Measurements from ENCODE around the gene KLHL2.
"Not testable (repeated sequence)": the region's sequence is repeated elsewhere in the genome, so short reads cannot be mapped to it uniquely, and the experiment has no call there.

KLHL2 gene

DNA sequence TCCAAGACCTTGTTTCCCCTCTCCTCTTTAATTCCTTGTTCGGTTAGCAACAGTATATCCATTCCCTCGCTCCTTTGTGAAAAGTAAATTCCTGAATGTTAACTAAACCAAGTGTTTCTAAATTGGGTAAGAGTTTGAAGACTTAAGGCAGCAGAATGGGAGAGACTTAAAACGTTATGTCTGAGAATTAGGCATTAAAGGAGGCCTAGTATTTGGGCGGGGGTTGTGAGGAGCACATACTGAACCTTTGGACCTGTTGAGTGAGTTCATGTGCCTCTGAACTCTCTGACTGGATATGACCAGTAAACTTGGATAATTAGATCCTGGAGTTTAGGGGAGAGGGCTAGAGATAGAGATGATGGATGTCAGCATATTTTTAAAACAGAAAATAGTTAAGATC is 121.3 kb downstream of the KLHL2 start:
- no peak for DNase-seq (ENCODE audit: low spot score)

DNA sequence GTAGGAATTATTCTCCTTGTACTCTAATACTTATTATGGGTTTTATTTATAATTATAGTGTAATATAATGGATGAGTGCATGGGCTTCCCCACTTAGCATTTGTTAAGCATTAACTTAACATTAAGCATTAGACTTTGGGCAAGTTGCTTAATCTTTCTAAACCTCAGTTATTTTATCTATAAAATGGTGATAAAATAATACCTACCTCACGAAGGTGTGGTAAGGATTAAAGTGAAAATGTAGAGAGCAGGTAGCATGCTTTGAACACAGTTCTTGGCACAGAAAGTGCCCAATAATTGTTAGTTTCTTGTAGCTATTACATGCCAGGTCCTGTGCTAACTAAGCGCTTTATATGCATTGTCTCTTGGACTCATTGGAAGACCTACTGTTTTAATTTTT is 122.7 kb downstream of the KLHL2 start:
- no peak for DNase-seq (ENCODE audit: low spot score)

DNA sequence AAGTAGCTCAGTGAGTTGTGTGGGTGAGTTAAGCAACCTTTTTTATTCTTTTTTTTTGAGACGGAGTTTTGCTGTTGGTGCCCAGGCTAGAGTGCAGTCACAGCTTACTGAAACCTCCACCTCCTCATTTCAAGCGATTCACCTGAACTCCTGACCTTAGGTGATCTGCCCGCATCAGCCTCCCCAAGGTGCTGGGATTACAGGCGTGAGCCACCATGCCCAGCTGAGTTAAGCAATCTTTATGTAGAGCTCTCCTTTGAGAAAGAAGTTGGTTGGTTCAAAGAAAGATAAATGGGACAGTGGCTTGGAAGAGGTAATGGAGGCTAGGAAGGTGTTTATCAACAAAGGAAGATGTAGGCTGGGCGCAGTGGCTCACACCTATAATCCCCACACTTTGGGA is 123.3 kb downstream of the KLHL2 start:
- DNase-seq (ENCODE audit: low spot score), result no peak

DNA sequence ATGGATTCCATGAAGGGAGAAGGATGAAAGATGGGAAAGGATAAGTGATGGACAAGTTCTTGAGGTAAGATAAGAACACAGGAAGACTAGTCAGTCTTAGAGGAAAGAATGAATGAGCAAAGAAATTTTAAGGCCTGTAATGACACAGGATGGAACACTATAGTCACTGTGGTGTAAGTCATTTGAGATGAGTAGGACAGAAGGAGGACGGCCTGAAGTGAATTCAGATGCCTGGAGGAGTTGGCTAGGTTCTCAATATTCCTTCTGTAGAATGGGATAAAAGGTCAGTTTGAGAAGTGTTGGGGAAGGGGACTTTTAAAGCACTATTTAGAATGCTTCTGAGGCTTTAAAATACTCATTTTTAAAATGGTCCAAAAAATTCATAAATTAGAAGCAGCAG is 124.0 kb downstream of the KLHL2 start:
- no peak for DNase-seq (ENCODE audit: low spot score)

DNA sequence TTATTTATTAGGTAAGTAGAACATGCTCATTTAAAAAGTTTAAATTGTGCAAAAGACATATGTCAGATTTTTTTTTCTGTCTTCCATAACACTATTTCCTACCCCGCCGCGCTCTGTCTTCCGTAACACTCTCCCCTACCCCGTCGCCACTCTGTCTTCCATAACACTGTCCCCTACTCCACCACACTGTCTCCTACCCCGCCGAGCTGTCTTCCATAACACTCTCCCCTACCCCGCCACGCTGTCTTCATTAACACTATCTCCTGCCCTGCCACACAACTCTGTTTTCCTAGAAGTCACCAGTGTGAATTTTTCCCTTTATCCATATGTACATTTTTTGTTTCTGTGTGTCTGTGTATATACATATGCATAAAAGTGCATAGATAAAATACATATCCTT is 124.5 kb downstream of the KLHL2 start:
- no peak for DNase-seq (ENCODE audit: low spot score)

DNA sequence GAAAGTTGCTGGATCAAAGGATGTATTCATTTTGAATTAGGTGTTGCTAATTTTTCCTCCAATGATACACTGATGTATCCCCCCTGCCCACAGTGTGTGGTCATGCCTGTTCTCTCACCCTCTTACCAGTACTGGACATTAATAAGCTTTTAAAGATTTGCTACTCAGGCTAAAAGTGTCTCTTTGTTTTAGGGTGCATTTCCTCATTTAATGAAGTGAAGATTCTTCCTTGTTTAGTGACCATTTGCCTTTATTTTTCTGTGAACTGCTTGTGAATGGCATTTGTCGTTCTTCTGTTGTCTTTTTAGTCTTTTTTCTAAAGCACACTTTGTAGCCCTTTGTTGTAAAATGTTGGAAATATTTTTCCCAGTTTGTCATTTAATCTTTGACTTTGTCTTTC is 125.1 kb downstream of the KLHL2 start:
- no peak for DNase-seq (ENCODE audit: low spot score)

DNA sequence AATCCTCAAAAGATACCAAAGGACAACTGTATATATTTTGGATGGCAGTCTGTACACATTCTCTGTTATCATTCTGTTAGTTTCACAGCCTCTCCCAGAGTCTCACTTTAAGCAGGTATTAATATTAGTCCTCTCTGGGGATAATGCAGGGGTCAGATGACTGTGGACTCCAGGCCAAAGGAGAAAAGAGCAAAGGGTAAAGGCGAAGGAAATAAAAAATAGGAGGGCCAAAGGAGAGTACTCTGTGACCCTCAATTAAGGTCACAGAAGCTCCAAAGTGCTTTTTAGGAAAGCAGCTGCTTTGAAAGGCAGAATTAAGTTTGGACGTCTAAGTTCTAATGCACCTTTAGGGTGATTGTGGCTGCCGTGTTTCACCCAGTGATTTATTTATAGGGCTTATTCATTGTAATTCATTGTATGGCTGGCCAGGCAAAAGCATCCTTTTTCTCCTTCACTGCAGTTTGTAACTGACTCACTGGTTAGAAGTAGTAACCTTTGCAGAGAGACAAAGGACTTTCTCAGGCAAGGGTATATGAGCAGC is 127.9 kb downstream of the KLHL2 start:
- DNase-seq (ENCODE audit: low spot score), result no peak

DNA sequence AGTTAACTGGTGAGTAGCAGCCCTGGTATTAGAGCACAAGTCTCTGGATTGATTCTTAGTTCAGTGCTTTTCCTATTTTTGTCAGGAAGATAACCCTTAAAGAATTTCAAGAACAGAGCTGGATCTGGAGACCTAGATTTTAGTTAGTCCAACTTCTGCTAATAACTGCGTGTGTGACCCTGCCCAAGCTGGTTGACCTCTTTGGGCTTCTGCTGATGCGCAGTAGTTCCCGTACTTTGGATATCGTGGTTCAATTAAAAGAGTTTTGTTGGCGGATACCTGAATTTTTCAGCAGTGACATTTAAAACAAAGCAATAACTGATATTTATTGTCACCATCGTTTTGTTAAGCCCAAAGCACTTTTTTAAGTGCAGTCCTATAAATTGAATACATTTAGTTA is 129.4 kb downstream of the KLHL2 start:
- no peak for DNase-seq (ENCODE audit: low spot score)

DNA sequence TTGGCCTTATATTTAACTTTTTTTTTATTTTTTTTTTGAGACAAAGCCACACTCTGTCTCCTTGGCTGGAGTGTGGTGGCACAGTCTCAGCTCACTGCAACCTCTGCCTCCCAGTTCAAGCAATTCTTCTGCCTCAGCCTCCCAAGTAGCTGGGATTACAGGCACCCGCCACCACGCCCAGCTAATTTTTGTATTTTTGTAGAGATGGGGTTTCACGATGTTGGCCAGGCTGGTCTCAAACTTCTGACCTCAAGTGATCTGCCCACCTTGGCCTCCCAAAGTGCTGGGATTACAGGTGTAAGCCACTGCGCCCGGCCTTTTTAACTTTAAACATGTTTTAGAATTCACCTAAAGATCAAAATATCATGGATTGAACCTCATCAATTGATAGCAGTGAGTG is 135.0 kb downstream of the KLHL2 start:
- not testable (repeated sequence) for DNase-seq (ENCODE audit: low spot score)

DNA sequence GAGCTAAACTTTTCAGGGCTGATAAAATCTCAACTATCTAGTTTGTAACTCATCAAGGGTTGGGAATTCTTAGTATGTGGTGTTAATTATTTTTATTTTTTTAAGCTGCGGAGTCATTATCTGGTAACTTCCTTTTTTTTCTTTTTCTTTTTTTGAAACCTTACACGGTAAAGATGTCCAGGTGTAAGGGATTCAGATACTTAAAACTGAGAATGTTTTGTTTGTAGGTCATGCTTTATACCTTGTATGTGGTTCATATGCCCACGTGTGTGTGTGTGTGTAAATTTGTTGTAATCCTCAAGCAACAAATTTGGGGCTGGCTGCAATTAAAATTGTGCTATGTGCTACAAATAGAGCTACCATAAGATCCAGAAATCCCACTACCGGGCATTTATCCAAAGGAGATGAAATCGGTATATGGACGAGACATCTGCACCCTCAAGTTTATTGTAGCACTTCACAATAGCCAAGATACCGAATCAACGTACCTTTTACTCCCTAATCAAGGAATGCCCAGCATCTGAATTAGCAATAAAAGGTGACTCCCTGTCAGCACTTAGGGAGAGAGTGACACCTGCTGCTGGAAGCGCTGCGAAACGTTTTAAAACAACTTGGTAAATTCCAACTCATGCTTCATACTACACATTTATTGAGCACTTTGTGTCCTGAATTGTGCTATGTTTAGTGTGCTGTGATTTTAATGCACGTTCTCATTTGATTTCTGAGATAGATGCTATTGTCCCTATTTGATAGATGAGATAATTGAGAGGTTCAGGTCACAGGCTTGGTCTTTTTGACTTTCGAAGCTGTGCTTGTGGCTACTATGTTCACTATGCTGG is 136.2 kb downstream of the KLHL2 start:
- DNase-seq (ENCODE audit: low spot score), result no peak

GRCh38 chr4:165345666-165346417 is 138.5 kb downstream of the KLHL2 start:
- DNase-seq (ENCODE audit: low spot score), result no peak

GRCh38 chr4:165347647-165348569 is 140.5 kb downstream of the KLHL2 start:
- DNase-seq (ENCODE audit: low spot score), result no peak

- DNase-seq (ENCODE audit: low spot score), result no peak
Observed at GRCh38 chr4:165351359-165352130, 144.2 kb downstream of the KLHL2 start.

- DNase-seq (ENCODE audit: low spot score), result peak; percentile 23
Observed at GRCh38 chr4:165355900-165356300, 148.5 kb downstream of the KLHL2 start.

DNA sequence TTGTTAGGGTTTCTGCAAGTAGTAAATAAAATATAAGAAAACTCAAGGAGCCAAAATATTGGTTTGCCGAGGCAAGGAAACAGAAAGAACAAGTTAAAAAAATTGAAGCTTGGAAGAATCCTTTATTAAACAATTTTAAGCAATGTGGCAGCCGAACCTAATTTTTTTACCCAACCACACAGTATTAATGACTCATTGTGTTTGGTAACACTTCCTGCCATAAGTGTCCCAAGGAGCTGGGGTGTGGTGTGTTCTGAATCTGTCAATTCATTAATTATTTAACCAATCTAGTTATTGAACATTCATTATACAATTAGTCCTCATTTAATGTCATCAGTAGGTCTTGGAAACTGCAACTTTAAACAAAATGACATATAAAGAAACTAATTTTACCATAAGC is 152.1 kb downstream of the KLHL2 start:
- peak; percentile 71 for DNase-seq (ENCODE audit: low spot score)

- peak; percentile 70 for DNase-seq (ENCODE audit: low spot score)
Observed at GRCh38 chr4:165360041-165360695, 152.8 kb downstream of the KLHL2 start.

DNA sequence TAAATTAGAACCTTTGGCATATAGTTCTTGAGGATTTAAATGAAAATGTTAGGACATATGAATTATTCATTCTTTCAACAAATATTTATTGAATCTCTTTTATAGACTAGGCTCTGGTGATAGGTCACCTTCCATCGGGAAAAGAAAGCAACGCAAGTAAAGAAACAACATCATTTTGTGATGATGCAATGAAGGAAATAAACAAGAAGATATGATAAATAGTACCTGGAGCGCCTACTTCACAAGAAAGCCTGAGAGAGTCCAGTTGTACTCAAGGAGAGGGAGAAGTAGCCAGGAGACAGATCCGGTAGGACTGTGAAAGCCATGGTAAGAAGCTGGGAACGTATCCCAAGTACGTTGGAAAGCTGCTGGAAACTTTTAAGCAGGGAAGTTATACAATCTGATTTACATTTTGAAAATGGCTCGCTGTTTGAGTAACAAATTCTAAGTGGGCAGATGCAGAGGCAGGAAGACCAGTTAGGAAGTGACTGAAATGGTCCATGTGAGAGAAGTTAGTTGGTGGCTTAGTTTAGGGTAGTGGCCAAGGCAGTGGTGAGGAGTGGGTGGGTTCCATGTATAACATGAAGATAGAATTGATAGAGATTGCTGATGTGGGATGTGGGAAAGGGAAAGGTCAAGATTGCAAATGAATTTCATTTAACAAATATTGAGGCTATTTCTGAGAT is 153.8 kb downstream of the KLHL2 start:
- DNase-seq (ENCODE audit: low spot score), result no peak

GRCh38 chr4:165361810-165362209 is 154.4 kb downstream of the KLHL2 start:
- no peak for DNase-seq (ENCODE audit: low spot score)

GRCh38 chr4:165364452-165365080 is 157.2 kb downstream of the KLHL2 start:
- peak; percentile 29 for DNase-seq (ENCODE audit: low spot score)

DNA sequence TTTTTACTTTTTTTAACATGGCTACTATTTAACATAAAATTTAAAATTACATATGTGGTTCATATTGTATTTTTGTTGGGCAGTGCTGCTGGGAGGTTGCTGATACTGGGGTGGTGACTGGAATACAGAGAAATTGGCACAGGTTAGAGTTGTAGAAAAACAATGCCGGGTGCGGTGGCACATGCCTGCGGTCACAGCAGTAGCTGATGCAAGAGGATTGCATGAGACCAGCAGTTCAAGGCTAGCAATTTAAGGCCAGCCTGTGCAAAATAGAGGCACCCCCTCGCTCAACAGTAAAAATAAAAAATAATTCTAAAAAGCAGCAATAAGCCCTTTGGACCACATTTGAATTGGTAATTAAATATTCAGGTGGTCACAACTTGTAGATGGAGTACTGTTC is 159.7 kb downstream of the KLHL2 start:
- DNase-seq (ENCODE audit: low spot score), result no peak
